NOMO-1 (cell line): Measurements from ENCODE around the gene ATL3.
A peak's percentile ranks its signal among the peaks of the same experiment; 100 is the strongest.
"Not testable (repeated sequence)": the region's sequence is repeated elsewhere in the genome, so short reads cannot be mapped to it uniquely, and the experiment has no call there.

Experiments
- DNase-seq, 2 experiments: peaks; one replicate each; lab custom pipeline; 2025; ENCODE audit not compliant: unreplicated experiment in 2 of 2; lab: John Stamatoyannopoulos, UW

The ATL3 gene

DNA sequence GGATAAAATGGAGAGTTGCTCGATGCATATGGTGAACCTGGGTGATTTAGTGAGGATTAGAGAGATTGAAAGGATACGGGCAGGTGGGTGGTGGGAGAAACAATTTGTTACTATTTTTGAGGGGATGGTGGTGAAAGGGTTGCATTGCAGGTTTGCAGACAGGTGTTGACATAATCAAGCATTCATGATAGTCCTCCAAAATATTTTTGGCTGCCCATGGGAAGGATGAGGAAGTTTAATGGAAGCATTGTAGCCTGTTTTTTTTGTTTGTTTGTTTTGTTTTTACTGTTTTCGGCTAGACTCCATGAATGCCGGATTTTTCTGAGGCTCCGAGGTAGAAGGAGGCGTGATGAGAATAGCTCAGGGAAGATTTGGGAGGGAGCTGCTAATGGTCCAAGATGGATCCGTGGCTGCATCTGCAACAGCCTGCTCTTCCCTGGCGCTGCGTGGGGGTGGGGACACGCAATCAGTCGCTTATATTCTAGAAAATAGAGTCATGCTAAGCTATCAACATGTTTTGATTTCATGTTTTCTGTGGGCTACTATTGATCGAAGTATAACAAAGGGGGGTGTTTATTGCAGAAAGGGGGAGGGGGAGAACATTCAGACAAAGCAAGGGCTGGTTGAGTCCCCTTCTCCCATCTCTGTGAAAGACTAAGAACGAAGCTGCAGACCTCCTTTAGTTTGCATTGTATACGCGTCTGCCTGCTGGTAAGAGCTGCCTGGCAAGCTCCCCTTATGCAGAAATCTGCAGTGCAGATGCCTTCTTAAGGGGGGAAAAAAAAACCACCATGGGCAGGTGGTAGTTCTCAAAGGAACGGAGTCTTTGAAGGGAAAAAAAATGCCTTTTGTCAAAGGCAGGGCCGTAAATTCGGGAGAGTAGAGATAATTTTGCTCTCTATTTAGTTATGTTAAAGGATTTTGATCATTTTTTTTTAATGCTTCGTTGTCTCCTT is 11.2 kb upstream of the ATL3 start:
- no peak for DNase-seq

DNA sequence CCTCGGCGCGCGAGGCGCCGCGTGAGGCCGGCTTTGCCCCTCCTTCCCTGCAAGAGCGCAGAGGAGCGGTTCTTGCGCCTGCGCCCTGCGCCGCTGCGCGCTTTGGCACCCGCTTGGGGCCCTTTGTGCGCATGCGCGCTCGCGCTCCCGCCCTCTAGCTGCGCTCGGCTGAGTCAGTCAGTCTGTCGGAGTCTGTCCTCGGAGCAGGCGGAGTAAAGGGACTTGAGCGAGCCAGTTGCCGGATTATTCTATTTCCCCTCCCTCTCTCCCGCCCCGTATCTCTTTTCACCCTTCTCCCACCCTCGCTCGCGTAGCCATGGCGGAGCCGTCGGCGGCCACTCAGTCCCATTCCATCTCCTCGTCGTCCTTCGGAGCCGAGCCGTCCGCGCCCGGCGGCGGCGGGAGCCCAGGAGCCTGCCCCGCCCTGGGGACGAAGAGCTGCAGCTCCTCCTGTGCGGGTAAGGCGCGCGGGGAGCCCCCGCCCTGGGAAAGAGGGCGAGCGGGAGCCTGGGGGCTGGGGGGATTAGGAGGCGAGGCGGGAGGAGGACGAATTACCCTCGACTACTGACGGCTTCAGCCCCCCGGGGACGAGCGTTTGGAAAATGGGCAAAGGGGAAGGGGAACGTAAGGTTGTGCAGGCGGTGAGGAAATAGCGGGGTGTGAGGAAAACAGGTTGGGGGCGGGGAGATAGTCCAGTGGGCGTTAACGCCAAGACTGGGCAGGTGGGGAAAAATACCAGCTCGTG is 10.3 kb upstream of the ATL3 start, which contains the start of gene RTN3:
Gene RTN3, plus strand, starts transcription at position 180 of the 745 bp plus-strand sequence. Its CDS starts 137 bp downstream, at position 317.
- DNase-seq, result peak; percentile 97 to 99

DNA sequence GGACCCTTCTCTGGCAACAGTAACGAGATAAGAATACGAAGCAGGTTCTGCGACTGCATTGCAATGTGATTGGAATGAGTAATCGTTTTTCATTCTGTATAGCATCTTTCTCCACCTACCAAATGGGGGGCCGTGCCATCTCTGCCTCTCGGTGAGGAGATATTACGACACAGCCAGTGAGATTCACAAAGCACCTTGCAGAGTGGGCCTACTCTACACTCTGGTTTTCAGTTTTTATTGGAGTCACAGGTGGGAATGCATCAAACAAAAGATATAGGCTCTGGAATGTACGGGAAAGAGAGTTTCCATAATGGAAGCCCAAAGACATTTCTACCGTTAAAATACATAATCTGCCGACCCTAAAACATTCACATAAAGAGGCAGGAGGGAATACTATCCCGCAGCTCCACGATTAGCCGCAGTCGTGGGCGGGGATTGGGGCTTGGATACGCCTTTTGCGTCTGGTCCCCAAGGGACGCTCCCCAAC is 9.7 kb upstream of the ATL3 start:
- DNase-seq, result peak in 1 of 2 experiments; percentile 37

DNA sequence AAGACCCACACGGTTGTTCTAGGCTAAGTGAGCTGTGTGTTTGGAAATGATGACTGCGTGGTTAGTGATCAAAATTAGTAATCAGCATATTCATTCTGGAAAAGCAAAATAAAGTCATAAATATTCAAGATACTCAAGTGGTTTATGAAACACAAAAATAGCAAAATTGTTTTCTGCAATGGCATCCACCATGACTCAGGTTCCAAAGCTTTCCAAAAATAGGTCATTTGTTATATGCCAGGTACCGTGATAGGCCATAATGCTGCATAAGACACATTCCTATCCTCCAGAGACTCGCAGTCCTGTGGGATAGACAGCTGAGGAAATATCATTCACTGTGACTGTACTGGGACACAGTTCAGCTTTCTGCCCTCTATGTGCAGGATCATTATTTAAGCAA is 2.4 kb upstream of the ATL3 start:
- no peak for DNase-seq

DNA sequence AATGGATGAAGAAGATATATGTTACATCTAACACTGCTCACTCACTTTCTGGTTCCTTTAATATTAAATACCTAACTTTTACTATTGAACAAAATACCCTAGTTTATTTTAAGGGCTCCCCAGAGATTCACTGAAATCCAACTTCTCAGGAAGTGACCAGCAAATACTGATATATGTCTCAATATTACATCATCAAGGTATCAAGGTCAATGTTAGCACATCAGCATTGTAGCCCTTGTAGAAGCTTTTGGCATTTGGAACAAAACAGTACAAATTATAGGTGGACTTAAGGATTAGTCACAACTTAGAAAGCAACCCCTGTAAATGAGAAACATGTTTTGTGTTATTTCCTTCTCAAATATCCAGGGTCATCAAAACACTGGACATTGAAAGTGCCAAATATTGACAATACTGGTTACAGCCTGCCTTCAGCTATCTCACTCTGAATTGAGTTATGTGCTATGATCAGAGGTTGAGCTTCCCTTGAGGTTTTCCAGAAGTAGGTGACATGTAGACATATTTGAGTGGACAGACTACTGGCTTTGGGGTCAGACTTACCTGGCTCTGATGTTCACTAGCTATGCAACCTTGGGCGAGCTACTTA is 1.9 kb upstream of the ATL3 start:
- peak in 1 of 2 experiments; percentile 27 for DNase-seq

DNA sequence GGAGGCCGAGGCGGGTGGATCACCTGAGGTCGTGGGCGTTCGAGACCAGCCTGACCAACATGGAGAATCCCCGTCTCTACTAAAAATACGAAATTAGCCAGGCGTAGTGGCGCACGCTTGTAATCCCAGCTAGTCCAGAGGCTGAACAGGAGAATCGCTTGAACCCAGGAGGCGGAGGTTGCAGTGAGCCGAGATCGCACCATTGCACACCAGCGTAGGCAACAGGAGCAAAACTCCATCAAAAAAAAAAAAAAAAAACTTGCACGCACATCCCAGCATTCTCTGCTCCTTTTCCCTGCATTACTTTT is 934 bp upstream of the ATL3 start:
- DNase-seq, result no peak

DNA sequence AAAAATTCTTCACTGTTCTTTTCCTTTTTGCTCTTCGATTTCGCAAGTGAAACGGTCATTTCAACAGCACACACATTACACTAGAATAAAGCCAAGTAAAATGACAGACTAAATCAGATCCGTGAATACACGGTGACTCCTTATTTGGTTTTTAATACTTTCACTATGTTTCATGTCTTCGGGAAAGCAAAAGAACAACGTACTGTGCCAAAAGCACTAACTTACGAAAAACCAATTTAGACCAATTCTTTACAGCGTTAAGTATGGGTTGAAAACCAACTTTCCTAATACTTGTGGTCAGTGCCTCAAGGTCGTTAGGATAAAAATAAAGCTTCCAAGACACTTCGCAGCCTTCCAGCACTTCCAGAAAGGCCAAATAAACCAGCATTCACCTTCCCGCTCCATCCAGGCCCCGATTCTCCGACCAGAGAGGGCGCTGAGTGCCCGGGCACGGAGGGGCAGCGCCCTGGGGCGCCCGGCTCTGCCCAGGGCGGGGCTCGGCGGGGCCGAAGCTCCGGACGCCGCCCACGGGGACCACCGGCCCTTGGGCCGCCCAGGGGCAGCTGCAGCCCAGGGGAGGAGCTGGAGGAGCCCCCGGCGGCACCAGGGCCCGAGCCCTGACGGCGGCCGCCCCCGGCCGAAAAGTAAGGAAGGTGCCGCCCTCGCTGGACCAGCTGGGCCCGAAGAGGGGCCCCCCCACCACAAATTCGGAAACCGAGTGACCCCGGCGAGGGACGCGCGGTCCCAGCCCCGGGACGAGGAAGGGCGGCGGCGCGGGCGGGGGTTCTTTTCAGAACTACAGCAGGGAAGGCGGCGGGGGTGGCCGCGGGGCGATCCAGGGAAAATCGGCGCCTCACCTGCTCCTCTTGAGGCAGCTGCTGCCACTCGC is 499 bp downstream of the ATL3 start:
- DNase-seq, result peak; percentile 39 to 66

DNA sequence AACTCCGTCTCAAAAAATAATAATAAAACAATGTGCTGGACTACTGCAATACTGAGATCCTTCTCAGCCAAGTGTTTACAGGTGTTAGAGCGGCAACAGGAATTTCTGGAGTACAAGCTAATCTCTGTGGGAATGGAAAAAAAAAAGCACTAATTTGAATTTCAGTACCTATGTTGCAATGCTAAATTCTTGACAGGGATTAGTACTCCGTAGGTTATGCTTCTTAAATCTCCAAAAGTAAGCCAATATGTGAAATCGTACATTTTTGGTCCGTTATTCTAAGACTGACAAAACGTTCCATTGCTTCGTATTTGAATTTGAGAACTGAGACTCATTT is 1.1 kb downstream of the ATL3 start:
- no peak for DNase-seq

DNA sequence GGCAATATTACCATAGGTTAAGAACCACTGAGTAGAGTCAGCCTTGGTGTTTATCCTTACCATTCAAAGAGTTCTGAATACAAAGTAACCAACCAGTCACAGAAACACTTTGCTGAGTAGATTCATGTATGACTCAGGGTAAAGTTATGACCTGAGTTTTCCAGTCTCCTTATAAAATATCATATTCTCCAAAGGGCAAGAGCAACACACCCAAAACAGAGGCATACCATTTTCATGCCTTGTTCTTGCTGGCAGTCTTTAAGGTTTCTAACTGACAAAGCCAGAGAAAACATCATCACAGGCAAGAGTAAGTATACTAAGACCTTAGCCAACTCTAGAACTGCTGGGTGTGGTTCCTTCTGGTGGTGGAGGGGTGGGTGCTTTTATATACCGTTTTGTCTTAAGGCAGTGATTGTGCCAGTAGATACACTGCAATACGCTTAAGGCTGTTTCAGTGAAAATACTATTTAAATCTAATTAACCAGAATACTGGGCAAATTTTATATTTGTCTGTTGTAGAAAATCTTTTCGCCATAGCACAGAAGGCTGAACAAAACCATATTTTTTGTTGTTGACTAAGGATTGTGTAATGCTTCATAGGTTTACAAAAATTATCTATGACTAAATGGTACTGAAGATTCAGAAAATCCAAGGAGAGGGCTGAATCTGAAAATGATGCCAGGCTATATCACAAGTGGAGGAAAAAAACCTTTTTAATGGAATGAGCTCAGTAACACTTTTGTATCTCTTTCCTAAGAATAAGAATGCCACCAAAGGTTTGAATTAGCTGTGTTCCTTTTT is 3.0 kb downstream of the ATL3 start:
- no peak for DNase-seq

DNA sequence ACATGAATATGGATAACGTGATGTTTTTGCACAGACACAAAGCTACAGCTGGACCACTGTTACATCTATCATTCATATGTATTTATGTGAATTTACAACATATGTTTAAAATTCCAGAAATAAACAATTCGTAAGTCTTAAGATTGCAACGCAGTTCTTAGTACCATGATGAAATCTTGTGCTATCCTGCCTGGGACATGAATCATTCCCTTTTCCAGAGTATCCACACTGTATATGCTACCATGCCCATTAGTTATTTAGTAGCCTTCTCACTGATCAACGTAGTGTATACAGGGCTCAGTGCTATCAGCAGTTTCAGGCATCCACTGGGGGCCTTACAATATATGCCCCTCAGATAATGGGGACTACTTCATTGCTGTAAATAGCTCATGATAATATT is 4.3 kb downstream of the ATL3 start:
- DNase-seq, result no peak

DNA sequence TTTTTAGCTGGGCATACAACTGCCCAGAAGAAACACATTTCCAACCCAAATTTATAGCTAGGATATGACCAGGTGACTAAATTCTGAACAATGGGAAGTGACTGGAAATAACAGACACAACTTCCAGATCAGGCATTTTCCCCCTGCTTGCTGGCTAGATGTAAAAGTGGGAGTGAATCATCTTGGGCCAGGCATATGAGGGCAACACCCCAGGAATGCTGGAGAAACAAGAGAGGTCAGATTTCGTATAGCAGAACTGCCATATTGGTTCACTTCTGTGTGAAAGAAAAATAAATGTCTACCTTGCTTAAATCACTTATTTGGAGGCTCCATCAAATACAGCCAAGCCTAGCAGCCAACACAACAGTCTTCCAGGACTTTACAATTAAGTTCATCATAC is 7.4 kb downstream of the ATL3 start:
- DNase-seq, result no peak

DNA sequence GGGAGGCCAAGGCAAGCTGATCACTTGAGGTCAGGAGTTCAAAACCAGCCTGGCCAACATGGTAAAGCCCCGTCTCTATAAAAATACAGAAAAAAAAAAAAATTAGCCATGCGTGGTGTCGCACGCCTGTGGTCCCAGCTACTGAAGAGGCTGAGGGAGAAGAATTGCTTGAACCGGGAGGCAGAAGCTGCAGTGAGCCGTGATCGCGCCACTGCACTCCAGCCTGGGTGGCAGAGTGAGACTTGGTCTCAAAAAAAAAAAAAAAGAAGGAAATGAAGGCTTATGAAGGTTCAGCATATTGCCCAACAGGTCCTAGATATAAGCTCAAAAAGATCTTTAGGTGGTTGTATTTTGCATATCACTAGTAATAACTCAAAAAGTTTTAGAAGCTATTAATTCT is 10.2 kb downstream of the ATL3 start:
- no peak for DNase-seq

DNA sequence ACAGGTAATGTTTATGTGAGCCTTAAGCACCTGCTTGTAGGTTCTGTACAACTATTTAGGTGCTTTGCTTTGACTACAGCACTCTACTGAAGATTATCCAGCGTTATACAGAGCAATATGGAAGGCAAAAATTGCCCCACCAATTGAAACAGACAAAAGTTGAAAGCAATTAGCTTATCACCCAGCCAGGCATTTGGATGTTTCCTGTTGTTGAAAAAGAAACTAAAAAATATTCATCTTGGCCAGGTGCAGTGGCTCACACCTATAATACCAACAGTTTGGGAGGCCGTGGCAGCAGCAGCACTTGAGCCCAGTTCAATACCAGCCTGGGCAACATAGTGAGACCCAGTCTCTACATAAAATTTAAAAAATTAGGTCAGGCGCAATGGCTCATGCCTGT is 18.5 kb downstream of the ATL3 start:
- DNase-seq, result no peak

DNA sequence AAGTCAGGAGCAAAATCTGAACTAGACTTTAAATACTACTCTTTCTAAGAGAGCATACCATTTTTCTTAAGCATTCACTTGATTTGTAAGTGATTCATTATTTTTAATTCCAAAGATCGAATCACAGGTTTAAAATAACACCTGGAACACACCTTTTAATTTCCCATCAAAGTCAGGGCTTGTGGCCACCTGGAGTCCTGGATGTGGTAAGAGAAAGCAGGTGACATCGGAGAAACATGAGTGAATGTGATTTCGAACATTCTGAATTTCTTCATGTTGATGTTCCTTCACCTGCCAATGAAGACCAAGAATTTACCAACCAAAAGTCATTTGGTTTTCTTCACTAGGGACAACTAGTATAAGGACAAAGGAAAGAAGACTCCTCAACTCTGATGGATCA is 28.0 kb downstream of the ATL3 start:
- DNase-seq, result no peak

DNA sequence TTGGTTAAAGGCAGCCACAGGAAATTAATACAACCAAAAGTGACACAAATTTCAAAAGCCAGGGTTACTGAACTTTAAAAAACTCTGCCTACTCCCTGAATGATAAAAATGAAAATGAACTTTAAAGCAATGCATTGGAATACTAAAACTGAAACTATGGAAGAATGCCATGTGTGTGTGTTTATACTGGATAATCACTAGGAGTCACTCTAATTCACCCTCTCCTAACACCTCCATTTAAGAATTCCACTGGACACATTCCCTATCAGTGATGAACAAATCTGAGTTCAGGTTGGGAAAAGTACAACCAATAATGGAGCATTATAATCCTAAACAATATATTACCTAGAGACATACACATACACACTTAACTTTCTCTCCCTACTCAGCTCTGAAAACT is 29.4 kb downstream of the ATL3 start:
- no peak for DNase-seq

DNA sequence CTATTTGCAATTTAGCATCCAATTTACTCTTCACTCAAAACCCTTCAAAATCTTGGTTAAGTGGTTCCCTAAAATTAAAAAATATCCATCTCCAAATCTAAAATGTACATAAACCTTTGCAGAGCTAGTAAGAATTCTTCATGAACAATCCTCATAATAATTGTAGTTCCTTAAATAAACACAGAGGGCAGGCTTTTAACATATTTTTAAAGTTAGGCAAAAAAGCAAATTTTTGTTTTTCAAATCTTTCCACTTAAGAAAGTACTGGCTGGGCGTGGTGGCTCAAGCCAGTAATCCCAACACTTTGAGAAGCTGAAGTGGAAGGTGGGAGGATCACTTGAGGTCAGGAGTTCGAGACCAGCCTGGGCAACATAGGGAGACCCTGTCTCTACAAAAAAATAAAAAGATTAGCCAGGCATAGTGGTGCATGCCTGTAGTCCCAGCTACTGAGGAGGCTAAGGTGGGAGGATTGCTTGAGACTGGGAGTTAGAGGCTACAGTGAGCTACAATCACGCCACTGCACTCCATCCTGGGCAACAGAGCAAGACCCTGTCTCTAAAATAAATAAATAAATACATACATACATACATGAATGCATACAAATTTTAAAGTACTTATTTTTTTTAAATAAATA is 31.9 kb downstream of the ATL3 start:
- peak in 1 of 2 experiments; percentile 4 for DNase-seq

DNA sequence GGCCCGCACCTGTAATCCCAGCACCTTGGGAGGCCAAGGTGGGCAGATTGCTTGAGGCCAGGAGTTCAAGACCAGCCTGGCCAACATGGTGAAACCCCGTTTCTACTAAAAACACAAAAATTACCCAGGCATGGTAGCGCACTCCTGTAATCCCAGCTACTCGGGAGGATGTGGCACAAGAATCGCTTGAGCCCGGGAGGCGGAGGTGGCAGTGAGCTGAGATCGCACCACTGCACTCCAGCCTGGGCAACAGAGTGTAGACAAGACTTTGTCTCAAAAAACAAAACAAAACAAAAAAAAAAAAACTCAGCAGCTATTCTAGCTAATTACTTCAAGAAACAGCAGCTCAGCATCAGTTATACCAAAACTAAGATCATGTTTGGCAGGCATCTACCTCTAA is 32.7 kb downstream of the ATL3 start:
- not testable (repeated sequence) for DNase-seq

DNA sequence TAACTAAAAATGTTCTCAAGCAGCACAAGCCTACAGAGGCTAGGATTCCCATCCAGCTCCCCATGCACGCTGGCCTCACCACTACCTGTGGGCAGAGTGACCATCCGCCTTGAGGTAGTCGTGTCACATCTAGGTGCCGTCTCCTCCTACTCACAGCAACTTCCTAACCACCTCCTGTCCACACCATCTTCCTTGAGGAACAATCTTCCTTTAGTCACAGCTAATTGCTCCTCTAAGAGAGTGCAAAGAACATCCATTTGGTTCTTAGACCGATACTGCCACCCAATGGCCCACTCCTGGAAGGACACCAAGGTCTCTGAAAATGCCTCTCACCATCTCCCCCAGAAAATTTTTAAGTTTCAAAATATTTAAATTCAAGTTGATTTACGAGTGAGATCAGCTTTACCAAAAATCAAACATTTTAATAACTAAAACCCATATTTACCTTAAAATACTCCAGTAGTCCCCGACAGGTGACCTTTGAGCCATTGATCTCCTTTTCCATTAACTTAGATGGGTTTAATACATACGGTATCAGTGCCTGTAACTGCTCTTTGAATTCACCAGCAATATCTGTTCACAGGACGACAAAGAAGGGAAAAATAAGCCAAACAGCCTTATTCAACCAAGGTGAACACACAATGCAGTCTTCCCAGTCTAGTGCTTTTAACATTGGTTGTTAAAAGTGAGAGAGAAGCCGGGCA is 35.3 kb downstream of the ATL3 start:
- peak; percentile 10 to 53 for DNase-seq

DNA sequence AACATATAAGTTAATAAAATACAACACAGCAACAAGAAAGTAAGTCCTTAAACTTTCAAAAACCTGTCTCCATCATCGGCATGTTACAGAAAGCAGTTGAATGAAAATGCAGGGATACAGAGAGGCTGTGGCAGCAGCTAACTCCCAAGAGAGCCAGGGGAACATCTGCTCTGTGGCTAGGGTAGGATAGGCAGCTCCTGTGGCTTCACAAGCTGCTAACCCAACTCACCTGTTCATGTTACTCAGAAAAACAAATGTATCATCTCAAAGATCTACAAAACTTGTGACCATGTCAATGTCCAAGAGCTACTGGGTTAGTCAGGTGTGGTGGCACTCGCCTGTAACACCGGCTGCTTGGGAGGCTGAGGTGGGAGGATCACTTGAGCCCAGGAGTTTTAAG is 41.8 kb downstream of the ATL3 start:
- DNase-seq, result no peak
